Stimulated activated effector memory CD8-positive, alpha-beta T cell treated with anti-CD3 and anti-CD28 coated beads, Interleukin-12 subunit alpha, Interleukin-12 subunit beta, amount 100 ng/mL, for 72 hours (primary cell): ENCODE measurements around the gene PHACTR3.

Source experiments
- ATAC-seq: fragments of 150-1000 bp; cut with Tn5 transposase; 2 replicates; pipeline ENCODE4 v1.10.0; 2021
- DNase-seq, 2 donors: peaks; one replicate each; pipeline ENCODE4 v3.0.0; 2021 to 2022; ENCODE audit warnings: low spot score in 2 of 2
- H3K27ac Mint-ChIP-seq: one replicate; pipeline ENCODE4 v1.8.0; 2022; ENCODE audit warnings: mild to moderate bottlenecking, mixed read lengths
- H3K36me3 Mint-ChIP-seq: one replicate; pipeline ENCODE4 v1.8.0; 2022; ENCODE audit warnings: mild to moderate bottlenecking, mixed read lengths
- H3K4me1 Mint-ChIP-seq: one replicate; pipeline ENCODE4 v1.8.0; 2022; ENCODE audit warnings: mixed read lengths
- H3K4me3 Mint-ChIP-seq: one replicate; pipeline ENCODE4 v1.8.0; 2022; ENCODE audit warnings: mild to moderate bottlenecking, mixed read lengths
- H3K9me3 Mint-ChIP-seq: one replicate; pipeline ENCODE4 v1.8.0; 2022; ENCODE audit warnings: mixed read lengths

PHACTR3 gene

DNA sequence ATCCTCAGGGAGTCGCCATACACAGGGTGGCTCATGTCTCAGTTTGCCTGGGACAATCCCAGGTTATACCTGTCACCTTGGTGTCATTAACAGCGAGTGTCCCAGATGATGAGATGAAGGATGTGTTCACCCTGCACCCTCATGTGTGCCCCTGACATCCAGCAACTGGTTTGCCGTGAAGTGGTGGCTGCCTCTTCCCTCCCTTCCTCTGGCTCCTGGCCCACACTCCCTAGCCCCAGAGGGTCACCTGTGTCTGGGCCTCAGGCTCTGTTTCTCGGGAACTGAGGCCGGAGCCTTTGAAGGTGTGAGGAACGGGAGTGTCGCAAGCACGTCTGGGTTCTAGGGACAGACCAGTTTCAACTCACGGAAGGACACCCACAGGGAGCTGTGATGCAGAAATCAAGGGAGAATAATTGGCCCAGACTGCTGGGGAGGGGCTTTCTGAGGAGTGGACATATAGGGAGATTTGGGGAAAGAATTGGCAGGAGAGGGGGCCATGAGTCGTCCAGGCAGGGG, 35.8 kb upstream of the PHACTR3 start:
- DNase-seq (no peak), ATAC-seq (no peak)
- H3K36me3 Mint-ChIP-seq, result no peaks in the 10 kb centered on the region
- no peak overlapping the region for H3K4me3 Mint-ChIP-seq
- H3K9me3 Mint-ChIP-seq, result no peaks in the 10 kb centered on the region
- no peaks in the 10 kb centered on the region for H3K4me1 Mint-ChIP-seq
- H3K27ac Mint-ChIP-seq, result no peak overlapping the region

DNA sequence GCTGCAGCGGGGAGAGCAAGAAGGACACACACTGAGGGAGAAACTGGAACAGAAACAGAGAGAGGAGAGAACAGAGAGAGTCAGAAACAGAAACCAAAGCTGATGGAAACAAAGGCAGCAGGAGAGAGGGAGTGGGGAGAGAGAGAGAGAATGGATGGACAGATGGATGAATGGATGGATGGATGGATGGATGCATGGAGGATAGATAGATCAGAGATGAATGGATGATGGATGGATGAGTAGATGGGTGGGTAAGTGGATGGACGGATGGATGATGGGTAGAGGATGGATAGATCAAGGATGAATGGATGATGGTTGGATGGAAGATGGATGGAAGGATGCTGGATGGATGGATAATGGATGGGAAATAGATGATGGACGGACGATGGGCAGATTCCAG, 35.0 kb upstream of the PHACTR3 start:
- ATAC-seq (no peak), DNase-seq (no peak)
- Mint-ChIP-seq H3K36me3 (no peaks in the 10 kb centered on the region), H3K4me3 (no peak overlapping the region), H3K4me1 (no peaks in the 10 kb centered on the region), H3K9me3 (no peaks in the 10 kb centered on the region), H3K27ac (no peak overlapping the region)

DNA sequence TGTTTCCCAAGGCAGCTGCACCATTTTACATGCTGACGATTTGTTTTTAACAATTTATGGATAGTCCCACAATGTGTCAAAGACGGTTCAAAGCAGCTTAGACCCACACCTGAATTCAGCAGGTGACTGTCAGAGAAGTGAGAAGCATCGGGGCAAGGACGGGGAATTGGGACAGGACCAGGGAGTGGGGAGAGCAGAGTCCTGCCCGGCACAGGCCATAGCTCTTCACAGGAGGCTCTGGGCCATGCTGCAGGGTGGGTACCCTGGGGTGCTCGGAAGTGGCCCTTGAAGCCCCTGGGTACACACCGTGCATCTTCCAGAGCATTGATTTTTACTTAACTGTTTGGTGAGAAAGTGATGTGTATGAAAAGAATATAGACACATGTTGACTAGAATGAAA, 33.2 kb upstream of the PHACTR3 start:
- Mint-ChIP-seq H3K27ac (no peak overlapping the region), H3K36me3 (no peaks in the 10 kb centered on the region), H3K9me3 (no peaks in the 10 kb centered on the region), H3K4me1 (no peaks in the 10 kb centered on the region), H3K4me3 (no peak overlapping the region)
- no peak for DNase-seq
- no peak for ATAC-seq

DNA sequence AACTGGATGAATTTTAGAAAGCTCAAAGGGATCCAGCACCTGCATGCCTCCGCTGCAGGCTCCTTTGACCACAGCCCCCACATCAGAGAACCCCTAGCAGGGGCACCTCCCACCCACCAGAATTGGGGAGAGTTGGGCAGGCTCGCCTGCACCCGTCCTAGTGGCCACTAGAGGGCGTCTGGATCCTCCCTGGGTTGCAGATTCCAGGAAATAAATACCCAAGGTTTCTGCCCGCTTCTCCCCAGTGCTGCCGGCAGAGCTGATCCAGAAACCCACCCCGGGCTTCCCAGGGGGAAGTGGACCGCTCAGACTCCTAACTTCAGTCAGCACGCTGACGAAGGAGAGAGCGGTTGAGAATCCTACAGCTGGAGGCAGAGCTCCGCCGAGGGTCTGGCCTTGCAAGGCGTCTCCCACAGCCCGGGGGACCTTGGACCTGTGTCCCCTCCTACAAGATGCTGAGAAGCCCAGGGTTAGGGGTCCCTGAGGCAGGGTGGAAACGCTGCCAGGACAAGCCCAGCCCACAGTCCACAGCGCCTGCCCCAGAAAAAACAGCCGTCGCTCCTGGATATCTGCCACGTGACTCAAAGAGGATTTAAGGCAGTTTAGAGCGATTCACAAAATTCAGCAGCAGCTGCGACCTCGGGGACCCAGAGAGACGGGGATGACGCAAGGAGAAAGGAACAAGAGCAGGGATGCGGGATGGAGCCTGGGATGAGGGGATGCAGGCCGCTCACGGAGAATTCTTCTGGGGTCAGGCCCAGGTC, 32.6 kb upstream of the PHACTR3 start:
- DNase-seq, result peak; percentile 34 to 70
- Mint-ChIP-seq H3K4me1 (no peaks in the 10 kb centered on the region), H3K27ac (no peak overlapping the region), H3K4me3 (peak overlapping the region; percentile 33), H3K9me3 (no peaks in the 10 kb centered on the region), H3K36me3 (no peaks in the 10 kb centered on the region)
- ATAC-seq, result peak; percentile 40

DNA sequence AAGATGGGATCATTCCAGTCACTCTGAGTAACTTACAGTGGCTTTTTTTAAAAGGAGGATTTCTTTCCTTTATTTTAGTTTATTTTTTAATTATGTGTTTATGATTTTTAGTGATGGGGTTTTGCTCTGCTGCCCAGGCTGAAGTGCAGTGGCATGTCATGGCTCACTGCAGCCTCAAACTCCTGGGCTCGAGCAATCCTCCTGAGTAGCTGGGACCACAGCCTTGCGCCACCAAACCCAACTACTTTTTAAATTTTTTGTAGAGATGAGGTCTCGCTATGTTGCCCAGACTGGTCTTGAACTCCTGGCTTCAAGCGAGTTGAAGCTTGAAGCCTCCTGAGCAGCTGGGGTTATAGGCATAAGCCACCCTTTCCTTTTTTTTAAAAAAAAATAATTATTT, 31.8 kb upstream of the PHACTR3 start:
- Mint-ChIP-seq H3K4me1 (no peaks in the 10 kb centered on the region), H3K36me3 (no peaks in the 10 kb centered on the region), H3K4me3 (no peak overlapping the region), H3K9me3 (no peaks in the 10 kb centered on the region), H3K27ac (no peak overlapping the region)
- ATAC-seq (no peak), DNase-seq (no peak)

DNA sequence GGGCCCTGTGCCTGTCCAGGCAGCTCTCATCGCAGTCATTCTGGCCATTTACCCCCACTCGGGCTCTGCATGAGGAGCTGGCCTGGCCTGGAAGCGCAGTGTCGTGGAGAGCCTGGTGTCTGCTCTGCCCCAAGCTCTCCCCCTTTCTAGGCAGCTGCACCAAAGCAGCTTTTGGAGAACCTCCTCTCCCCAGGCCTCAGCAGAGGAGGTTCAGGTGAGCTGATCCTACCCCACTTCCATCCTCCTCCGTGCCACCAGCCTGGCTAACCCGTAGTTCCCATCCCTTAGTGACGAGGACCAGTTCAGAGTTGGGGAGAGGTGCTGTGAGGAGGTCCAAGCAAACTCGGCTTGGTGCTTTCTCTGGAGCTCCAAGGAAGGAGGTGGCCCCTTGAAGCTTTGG, 30.5 kb upstream of the PHACTR3 start:
- H3K36me3 Mint-ChIP-seq, result no peaks in the 10 kb centered on the region
- H3K4me3 Mint-ChIP-seq, result no peak overlapping the region
- no peak for DNase-seq
- H3K4me1 Mint-ChIP-seq, result no peaks in the 10 kb centered on the region
- no peaks in the 10 kb centered on the region for H3K9me3 Mint-ChIP-seq
- no peak for ATAC-seq
- no peak overlapping the region for H3K27ac Mint-ChIP-seq

DNA sequence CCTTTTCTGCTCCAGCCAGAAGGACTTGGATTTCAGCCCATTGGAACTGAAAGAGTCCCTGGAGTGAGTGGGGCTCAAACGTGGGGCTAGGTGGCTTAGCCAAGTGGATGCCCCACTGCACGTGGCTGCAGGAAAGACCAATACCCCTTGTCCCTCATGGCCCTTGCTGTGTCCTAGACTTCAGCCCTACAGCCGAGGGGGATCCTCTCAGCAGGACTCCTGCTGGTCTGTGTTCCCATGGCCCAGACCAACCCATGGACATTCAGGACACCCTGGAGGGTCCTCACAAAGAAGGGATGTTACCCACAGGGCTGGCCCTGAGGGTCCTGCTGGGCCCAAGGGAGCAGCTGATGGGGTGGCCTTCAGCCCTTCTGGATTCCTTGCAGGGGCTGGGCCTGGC, 30.0 kb upstream of the PHACTR3 start:
- no peaks in the 10 kb centered on the region for H3K36me3 Mint-ChIP-seq
- H3K27ac Mint-ChIP-seq, result no peak overlapping the region
- no peaks in the 10 kb centered on the region for H3K9me3 Mint-ChIP-seq
- no peak for ATAC-seq
- DNase-seq, result no peak
- no peaks in the 10 kb centered on the region for H3K4me1 Mint-ChIP-seq
- no peak overlapping the region for H3K4me3 Mint-ChIP-seq

DNA sequence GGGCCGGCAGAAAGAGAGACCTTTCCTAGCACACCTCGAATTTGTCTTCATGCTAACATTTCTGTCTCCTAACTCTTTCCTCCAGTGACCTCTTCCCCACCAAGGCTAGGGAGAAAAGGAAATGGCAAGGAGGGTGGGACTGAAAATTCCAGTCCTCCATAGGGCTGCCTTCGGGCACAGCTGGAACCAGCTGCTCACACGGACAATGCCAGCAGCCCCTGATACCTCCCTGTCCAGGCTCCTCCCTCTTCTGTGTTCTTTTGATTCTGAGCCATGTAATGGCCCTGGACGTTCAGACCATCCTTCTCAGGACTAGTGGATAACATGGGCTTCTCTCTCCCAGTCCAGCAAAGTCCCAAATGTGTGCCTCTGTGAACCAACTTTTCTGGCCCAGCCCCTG, 29.1 kb upstream of the PHACTR3 start:
- Mint-ChIP-seq H3K36me3 (no peaks in the 10 kb centered on the region), H3K27ac (no peak overlapping the region), H3K4me1 (no peaks in the 10 kb centered on the region), H3K4me3 (no peak overlapping the region), H3K9me3 (no peaks in the 10 kb centered on the region)
- DNase-seq, result no peak
- no peak for ATAC-seq

DNA sequence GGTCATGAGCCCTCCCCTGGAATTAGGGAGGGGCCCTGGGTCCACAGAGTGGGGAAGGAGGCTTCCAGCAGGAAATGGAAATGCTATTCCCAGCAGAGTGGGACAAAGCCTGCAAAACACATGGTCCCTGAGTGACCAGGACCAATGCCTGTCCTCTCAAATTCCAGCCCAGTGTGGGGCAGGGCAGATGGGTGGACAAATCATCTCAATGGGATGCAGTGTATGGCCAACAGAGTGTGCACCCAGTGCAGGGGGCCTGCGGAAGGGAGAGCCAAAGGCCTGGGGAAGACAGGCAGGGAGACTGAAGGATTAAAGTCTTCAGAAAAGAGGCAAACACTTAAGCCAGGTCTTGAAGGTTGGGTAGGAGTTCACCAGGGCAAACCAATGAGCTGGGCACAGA, 28.7 kb upstream of the PHACTR3 start:
- ATAC-seq (no peak), DNase-seq (no peak)
- H3K4me3 Mint-ChIP-seq, result no peak overlapping the region
- H3K9me3 Mint-ChIP-seq, result no peaks in the 10 kb centered on the region
- H3K27ac Mint-ChIP-seq, result no peak overlapping the region
- H3K4me1 Mint-ChIP-seq, result no peaks in the 10 kb centered on the region
- H3K36me3 Mint-ChIP-seq, result no peaks in the 10 kb centered on the region

DNA sequence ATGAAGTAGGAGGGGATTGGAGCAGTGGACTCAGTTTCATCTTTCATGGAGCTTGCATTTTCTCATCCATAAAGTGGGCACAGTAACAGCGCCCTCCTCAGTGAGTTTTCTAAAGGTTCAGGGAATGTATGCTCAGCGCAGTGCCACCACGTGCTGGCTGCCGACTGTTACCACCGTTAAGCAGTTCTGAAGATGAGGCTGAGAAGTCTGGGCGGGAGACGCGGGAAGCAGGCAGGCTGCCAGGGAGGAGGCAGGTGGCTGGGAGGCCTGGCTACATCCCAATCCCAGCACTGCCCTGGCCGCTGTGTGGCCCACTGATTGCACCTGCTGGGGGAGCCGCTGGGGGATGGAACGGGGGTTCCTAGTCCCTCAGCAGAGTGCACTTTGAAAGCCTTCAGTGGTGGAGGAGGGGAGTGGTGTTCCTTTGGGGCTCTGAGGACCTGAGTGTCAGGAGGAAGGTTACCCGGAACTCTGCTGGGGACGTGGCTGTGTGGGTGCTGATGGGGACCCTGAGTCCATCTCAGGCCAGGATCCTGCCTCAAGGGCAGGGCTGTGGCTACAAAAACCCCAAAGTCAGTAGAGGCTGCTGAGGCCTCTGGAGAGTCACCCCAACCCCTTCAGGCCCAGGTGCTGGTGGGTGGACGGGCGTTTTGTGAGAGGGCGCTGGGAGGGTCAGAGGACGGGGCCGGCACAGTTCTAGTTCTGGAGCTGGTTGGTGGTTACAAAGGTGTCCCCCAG, 28.0 kb upstream of the PHACTR3 start:
- no peak overlapping the region for H3K4me3 Mint-ChIP-seq
- H3K9me3 Mint-ChIP-seq, result no peaks in the 10 kb centered on the region
- H3K4me1 Mint-ChIP-seq, result no peaks in the 10 kb centered on the region
- ATAC-seq, result no peak
- no peak for DNase-seq
- no peak overlapping the region for H3K27ac Mint-ChIP-seq
- H3K36me3 Mint-ChIP-seq, result no peaks in the 10 kb centered on the region

DNA sequence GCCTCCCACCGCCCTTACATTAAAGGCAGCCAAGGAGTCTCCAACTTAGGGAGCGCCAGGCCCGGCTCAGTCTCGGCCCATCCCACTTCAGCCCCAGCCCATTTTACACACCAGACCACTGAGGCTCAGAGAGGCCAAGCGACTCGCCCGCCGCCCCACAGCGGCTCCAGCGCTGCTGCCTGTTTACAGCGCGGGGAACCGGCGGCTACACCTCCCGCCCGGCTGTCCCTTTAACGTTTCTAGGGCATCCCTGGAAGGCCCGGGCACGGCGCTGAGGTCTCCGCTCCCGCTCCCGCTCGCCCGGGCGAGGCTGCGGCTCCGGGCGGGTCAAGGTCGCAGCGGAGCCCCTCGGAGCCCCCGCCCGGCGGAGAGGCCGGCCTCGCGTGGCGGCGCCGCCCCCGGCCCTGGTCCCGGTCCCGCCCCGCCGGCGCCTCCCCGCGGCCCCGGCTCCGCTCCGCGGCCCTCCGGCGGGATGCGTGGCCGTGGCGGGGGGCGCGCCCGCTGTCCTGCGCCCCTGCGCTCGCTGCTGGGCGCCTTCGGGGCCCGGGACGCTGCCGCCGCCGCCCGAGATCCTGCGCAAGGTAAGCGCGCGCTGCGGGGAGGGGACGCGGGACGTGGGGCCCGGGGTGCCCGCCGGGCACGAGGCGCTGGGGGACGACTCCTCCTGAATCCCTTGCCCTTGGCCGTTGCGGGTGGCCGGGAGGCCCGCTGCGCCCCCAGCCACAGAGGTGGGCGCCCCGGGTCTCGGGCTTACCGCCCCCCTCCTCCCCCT, 27.1 kb upstream of the PHACTR3 start:
- no peak for DNase-seq
- no peak overlapping the region for H3K27ac Mint-ChIP-seq
- no peaks in the 10 kb centered on the region for H3K9me3 Mint-ChIP-seq
- no peaks in the 10 kb centered on the region for H3K36me3 Mint-ChIP-seq
- no peak for ATAC-seq
- H3K4me3 Mint-ChIP-seq, result no peak overlapping the region
- H3K4me1 Mint-ChIP-seq, result no peaks in the 10 kb centered on the region

DNA sequence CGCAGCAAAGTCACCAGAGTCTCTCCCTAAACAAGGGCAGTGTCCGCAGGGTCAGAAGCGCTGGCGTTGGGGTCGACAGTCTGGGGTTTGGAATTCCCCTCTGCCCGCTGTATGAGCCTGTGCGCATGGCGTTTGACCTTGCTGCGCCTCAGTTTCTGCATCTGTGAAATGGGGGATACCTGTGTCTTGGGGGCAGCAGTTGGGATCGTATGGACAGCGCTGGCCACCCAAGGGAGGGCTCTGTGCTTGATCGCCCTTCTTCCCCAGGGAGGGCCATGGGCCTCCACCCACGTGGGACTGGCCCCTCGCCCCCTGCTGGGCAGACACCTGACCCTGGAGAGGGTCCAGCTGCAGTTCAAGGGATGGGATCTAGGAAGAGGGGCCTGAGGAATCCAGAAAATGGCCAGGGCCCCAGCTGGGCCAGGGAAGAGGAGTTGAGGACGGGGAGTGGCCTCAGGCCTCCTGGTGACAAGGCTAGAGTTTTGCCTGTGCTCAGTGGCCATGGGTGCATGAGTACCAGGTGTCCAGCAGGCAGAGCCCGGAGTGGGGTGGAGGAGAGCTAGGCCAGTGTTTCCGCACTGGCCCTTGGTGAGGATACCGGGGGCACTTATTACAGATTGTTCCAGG, 26.4 kb upstream of the PHACTR3 start:
- no peaks in the 10 kb centered on the region for H3K9me3 Mint-ChIP-seq
- ATAC-seq (no peak), DNase-seq (no peak)
- no peaks in the 10 kb centered on the region for H3K36me3 Mint-ChIP-seq
- no peaks in the 10 kb centered on the region for H3K4me1 Mint-ChIP-seq
- no peak overlapping the region for H3K4me3 Mint-ChIP-seq
- no peak overlapping the region for H3K27ac Mint-ChIP-seq

DNA sequence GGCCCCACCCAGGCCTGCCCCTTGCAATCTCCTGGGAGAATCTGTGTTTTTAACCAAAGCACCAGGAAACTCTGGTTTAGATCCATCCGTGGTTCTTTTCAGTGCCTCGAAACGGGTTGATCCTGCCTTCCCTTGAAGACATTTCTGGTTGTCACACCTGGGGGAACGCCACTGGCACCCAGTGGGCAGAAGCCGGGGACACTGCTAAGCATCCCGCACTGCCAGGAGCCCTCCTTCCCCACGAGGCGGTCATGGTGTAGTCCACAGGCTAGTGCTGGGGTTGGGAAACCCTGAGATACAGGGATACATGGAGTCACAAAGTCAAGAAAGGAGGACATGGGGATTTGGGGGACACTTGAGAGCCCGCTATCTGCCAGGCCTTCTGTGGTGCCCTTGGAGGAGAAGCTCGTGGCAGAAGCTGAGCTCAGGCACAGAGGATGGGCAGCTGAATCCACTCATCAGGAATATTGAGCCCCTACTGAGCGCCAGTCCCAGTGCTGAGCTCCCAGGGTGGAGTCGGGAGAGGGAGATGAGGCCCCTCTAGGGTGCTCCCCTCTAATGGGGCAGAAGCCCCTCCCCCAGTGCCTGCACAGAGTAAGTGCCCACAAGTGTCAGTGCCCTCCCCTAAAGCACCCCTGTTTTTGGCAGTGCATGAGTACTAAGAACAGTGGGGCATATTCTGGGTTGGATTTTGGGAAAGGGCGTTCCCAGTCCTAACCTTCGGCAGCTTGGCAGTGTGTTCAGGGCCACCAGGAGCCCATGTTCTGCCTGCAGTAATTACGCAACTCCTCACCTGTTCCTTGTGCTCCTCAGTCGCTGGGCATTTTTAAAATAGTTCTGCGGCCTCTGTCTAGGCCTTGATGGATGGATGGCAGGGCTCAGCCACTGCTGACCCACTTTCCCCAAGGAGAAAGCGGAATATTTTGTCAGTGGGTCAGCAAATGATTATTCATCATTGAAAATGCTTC, 25.6 kb upstream of the PHACTR3 start:
- Mint-ChIP-seq H3K4me1 (no peaks in the 10 kb centered on the region), H3K9me3 (no peaks in the 10 kb centered on the region), H3K4me3 (no peak overlapping the region), H3K27ac (no peak overlapping the region), H3K36me3 (no peaks in the 10 kb centered on the region)
- ATAC-seq (no peak), DNase-seq (no peak)

DNA sequence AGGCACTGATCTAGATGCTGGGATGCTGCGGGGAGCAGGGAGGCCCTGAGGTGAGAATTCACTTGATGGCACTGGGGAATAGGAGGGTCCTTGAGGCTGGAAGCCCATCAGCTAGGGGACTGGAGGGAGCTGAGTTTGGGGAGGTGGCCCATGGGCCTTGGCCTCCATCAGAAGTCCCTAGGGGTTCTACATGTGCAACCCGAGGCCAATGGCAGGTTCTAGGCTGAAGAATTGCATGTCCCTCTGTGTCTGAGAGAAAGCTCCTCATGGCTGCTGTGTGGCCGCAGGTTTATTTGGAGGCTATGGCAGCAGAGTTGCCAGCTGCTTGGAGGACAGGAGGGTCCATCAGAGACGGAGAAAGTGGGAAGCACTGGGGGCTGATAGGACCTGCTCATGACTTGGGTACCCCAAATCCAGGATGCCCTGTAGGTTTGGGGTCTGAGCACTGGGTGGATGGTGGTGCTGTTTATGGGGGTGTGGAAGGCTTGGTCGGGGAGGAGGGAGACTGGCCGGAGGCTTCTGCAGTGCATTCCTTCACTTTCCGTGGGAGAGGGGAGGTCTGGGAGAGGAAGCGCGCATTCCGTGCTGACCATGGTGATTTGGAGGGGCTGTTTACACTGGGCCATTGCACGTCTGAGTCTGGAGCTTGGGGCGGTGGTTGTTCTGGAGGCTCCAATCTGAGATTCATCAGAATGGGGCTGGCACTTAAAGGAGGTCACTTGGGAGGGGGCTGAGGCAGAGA, 24.8 kb upstream of the PHACTR3 start:
- Mint-ChIP-seq H3K36me3 (no peaks in the 10 kb centered on the region), H3K27ac (no peak overlapping the region), H3K9me3 (no peaks in the 10 kb centered on the region), H3K4me3 (no peak overlapping the region), H3K4me1 (no peaks in the 10 kb centered on the region)
- ATAC-seq, result no peak
- no peak for DNase-seq
